Measurements from ENCODE around the gene UBE2L5.
"Not testable (repeated sequence)": the region's sequence is repeated elsewhere in the genome, so short reads cannot be mapped to it uniquely, and the experiment has no call there.

GRCh38 chr13:30461279-30462066 is 39.2 kb downstream of the UBE2L5 start:
- TF ChIP-seq CTCF (IDR thresholded peaks at IDR 0.05) = peak; percentile 19 to 62 (median 52)
- TF ChIP-seq POLR2AphosphoS5, POLR2A, EP300 (IDR thresholded peaks at IDR 0.05): not testable (repeated sequence)
